HEK293T (cell line): Measurements from ENCODE around the gene TMEM245.

Experiments used
- ARNT ChIP-seq: fragments of 450-650 bp; IDR thresholded peaks from 2 replicates; pipeline ENCODE4 v1.6.1; 2017; ENCODE audit warnings: mild to moderate bottlenecking
- BHLHE40 ChIP-seq: fragments of 450-650 bp; IDR thresholded peaks from 2 replicates; pipeline ENCODE4 v1.6.1; 2016; ENCODE audit warnings: mild to moderate bottlenecking, moderate library complexity, borderline replicate concordance
- ELF4 ChIP-seq: fragments of 450-650 bp; IDR thresholded peaks from 2 replicates; pipeline ENCODE4 v1.6.1; 2017; ENCODE audit warnings: antibody characterized with exemption
- FOXA1 ChIP-seq: fragments of 450-650 bp; IDR thresholded peaks from 2 replicates; pipeline ENCODE4 v1.6.1; 2016; ENCODE audit warnings: mild to moderate bottlenecking
- FOXK2 ChIP-seq: fragments of 450-650 bp; IDR thresholded peaks from 2 replicates; pipeline ENCODE4 v1.6.1; 2016; ENCODE audit warnings: mild to moderate bottlenecking
- NFRKB ChIP-seq: fragments of 450-650 bp; IDR thresholded peaks from 2 replicates; pipeline ENCODE4 v1.6.1; 2016; ENCODE audit warnings: mild to moderate bottlenecking, moderate library complexity

GRCh38 chr9:108983885-108984284, 135.9 kb downstream of the TMEM245 start:
- TF ChIP-seq ELF4 (no peak), FOXK2 (no peak), ARNT (no peak), BHLHE40 (no peak), FOXA1 (no peak), NFRKB (no peak)
